CD4-positive, alpha-beta T cell (primary cell): ENCODE results near the gene BRME1. TPM values are rescaled to one million over a fixed set of nuclear protein-coding genes. Genes with fewer than 3 reads are reported as not detected.
A peak's percentile ranks its signal among the peaks of the same experiment; 100 is the strongest.

Experiments used
- ATAC-seq: fragments of 200-7000 bp; cut with Tn5 transposase; one replicate; pipeline ENCODE4 v1.10.0; 2022; ENCODE audit warnings: mild to moderate bottlenecking; ENCODE audit not compliant: poor library complexity
- CTCF ChIA-PET: fragments of 350-600 bp; sonication (Branson Sonifier 250); formaldehyde crosslinking; loops from one replicate; lab custom pipeline; 2021; ENCODE audit warnings: antibody characterized with exemption, inconsistent platforms; lab: Charles Lee
- POLR2A ChIA-PET: fragments of 350-600 bp; sonication (Branson Sonifier 250); formaldehyde crosslinking; loops from one replicate; lab custom pipeline; 2021; ENCODE audit warnings: antibody characterized with exemption, inconsistent platforms; lab: Charles Lee
- DNase-seq, 14 experiments: peaks; one replicate each; pipeline ENCODE4 v3.0.0-alpha.2; 2013 to 2020; ENCODE audit warnings: mixed read lengths in 2 of 14
- H3K27ac ChIP-seq, 2 donors: one replicate each; pipeline versions ENCODE4 v1.5.1 to v1.7.0; 2013; ENCODE audit warnings: low read length in 2 of 2, low read depth in 1 of 2, mild to moderate bottlenecking in 1 of 2
- H3K27me3 ChIP-seq, 2 experiments: 1 replicate in 1 of 2; 2 replicates in 1 of 2; pipeline versions ENCODE4 v1.6.1 to v1.7.0; 2013; ENCODE audit warnings: low read length in 2 of 2, control low read depth in 1 of 2, mild to moderate bottlenecking in 1 of 2, moderate library complexity in 1 of 2; ENCODE audit not compliant: insufficient read depth in 2 of 2, control insufficient read depth in 1 of 2
- H3K36me3 ChIP-seq: one replicate; pipeline ENCODE4 v1.6.1; 2013; ENCODE audit warnings: low read length, control low read depth; ENCODE audit not compliant: insufficient read depth
- H3K4me1 ChIP-seq: one replicate; pipeline ENCODE4 v1.6.1; 2013; ENCODE audit warnings: low read length, control low read depth; ENCODE audit not compliant: insufficient read depth
- H3K4me3 ChIP-seq: one replicate; pipeline ENCODE4 v1.5.1; 2013; ENCODE audit warnings: mild to moderate bottlenecking, low read length, moderate library complexity
- H3K9me3 ChIP-seq, 2 experiments: 1 replicate in 1 of 2; 2 replicates in 1 of 2; pipeline versions ENCODE4 v1.6.1 to v1.7.0; 2013; ENCODE audit warnings: low read length in 2 of 2, mild to moderate bottlenecking in 2 of 2, control low read depth in 1 of 2, moderate library complexity in 1 of 2; ENCODE audit not compliant: control insufficient read depth in 1 of 2, insufficient read depth in 1 of 2
- H3K27ac Mint-ChIP-seq: one replicate; pipeline ENCODE4 v1.8.0; 2020; ENCODE audit warnings: mixed read lengths
- H3K27me3 Mint-ChIP-seq: one replicate; pipeline ENCODE4 v1.8.0; 2021; ENCODE audit warnings: mixed read lengths
- H3K36me3 Mint-ChIP-seq: one replicate; pipeline ENCODE4 v1.8.0; 2021; ENCODE audit warnings: low read depth, mixed read lengths
- H3K4me1 Mint-ChIP-seq: one replicate; pipeline ENCODE4 v1.8.0; 2021; ENCODE audit warnings: low read depth, mixed read lengths
- H3K4me3 Mint-ChIP-seq: one replicate; pipeline ENCODE4 v1.8.0; 2020; ENCODE audit warnings: mild to moderate bottlenecking, mixed read lengths
- H3K9me3 Mint-ChIP-seq: one replicate; pipeline ENCODE4 v1.8.0; 2020; ENCODE audit warnings: mixed read lengths
- intact Hi-C, 2 experiments: fragments of 100-400 bp; cut with DNase I in 1 of 2; cut with micrococcal nuclease in 1 of 2; formaldehyde crosslinking; loops; one replicate each; pipeline versions ENCODE4 v1.15.1 to v1.9.0; 2023 to 2025; cut with DNase I, micrococcal nuclease
- total RNA-seq, 174 experiments: library from RNA in 2 of 174; stranded (reverse) in 2 of 174; gene quantifications; one replicate each; pipeline ENCODE4 v1.2.3 and lab custom pipeline; 2021 to 2026
- TF ChIP-seq, protein P1 (sequence below): fragments of 200-600 bp; IDR thresholded peaks from one replicate; pipeline ENCODE4 v1.8.0; 2022; ENCODE audit warnings: antibody characterized with exemption, mild to moderate bottlenecking

BRME1 gene
- total RNA-seq, 2 experiments from 2014 or later: 1.1 to 1.3 TPM

DNA sequence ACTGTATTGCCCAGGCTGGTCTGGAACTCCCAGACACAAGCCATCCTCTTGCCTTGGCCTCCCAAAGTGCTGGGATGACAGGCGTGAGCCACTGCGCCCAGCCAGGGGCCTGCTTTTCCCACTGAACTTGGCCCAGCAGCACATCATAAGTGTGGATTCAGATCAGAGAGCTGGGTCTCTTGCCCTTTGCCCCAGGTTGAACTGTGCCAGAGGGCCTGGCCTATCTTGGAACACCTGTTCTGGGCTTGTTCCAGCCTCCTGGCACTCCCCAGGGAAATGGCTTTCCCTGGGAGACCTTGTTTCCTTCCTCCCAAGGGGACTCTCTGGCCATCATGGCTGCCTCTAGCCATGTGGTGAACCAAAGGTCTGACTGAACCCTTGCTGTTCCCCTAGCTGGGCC is 3.5 kb upstream of the BRME1 start:
- Mint-ChIP-seq H3K27me3 (no peaks in the 10 kb centered on the region), H3K9me3 (no peaks in the 10 kb centered on the region), H3K27ac (no peak overlapping the region), H3K36me3 (peaks cover 28% of the 10 kb centered on the region), H3K4me3 (no peak overlapping the region), H3K4me1 (peaks cover 13% of the 10 kb centered on the region)
- no peaks in the 10 kb centered on the region for H3K27me3 ChIP-seq
- peaks cover 21% of the 10 kb centered on the region for H3K36me3 ChIP-seq
- no peak overlapping the region for H3K27ac ChIP-seq
- H3K4me1 ChIP-seq: peaks cover 19% of the 10 kb centered on the region
- intact Hi-C loops: loop anchor here in 1 of 2 experiments (5.0 kb wide), 2 partner anchors 98 to 783 kb away; partner anchors contain the start of genes RFX1 and ZNF333
- ATAC-seq (no peak), DNase-seq (no peak)
- TF ChIP-seq, protein P1, sequence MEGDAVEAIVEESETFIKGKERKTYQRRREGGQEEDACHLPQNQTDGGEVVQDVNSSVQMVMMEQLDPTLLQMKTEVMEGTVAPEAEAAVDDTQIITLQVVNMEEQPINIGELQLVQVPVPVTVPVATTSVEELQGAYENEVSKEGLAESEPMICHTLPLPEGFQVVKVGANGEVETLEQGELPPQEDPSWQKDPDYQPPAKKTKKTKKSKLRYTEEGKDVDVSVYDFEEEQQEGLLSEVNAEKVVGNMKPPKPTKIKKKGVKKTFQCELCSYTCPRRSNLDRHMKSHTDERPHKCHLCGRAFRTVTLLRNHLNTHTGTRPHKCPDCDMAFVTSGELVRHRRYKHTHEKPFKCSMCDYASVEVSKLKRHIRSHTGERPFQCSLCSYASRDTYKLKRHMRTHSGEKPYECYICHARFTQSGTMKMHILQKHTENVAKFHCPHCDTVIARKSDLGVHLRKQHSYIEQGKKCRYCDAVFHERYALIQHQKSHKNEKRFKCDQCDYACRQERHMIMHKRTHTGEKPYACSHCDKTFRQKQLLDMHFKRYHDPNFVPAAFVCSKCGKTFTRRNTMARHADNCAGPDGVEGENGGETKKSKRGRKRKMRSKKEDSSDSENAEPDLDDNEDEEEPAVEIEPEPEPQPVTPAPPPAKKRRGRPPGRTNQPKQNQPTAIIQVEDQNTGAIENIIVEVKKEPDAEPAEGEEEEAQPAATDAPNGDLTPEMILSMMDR: no peak
- H3K9me3 ChIP-seq: no peaks in the 10 kb centered on the region
- ChIA-PET CTCF (no interaction called here), POLR2A (no interaction called here)
- H3K4me3 ChIP-seq: no peak overlapping the region

DNA sequence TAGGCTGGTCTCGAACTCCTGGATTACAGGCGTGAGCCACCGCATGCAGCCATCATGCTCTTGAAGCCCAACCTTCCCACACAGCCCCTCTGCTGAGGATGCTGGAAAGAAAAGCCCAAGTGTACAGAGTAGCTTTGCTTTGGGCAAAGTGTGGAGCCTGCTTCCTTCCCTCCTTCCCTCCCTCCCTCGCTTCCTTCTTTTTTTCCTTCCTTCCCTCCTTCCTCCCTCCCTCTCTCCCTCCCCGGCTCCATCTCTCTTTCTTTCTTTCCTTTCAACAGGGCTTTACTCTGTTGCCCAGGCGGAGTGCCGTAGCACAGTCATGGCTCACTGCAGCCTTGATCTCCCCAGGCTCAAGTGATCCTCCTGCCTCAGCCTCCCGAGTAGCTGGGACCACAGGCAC is 2.8 kb upstream of the BRME1 start:
- Mint-ChIP-seq H3K4me3 (peak overlapping the region; percentile 42), H3K9me3 (no peaks in the 10 kb centered on the region), H3K36me3 (peaks cover 25% of the 10 kb centered on the region), H3K4me1 (peaks cover 13% of the 10 kb centered on the region), H3K27me3 (no peaks in the 10 kb centered on the region), H3K27ac (no peak overlapping the region)
- H3K9me3 ChIP-seq: no peaks in the 10 kb centered on the region
- ChIA-PET CTCF (no interaction called here), POLR2A (no interaction called here)
- no peak overlapping the region for H3K4me3 ChIP-seq
- peaks cover 21% of the 10 kb centered on the region for H3K36me3 ChIP-seq
- no peak for DNase-seq
- TF ChIP-seq, protein P1: no peak
- H3K27ac ChIP-seq: no peak overlapping the region
- no peak for ATAC-seq
- intact Hi-C loops: loop anchor here in 1 of 2 experiments (5.0 kb wide), 2 partner anchors 99 to 784 kb away; partner anchors contain the start of genes RFX1 and ZNF333
- H3K27me3 ChIP-seq: no peaks in the 10 kb centered on the region
- peaks cover 19% of the 10 kb centered on the region for H3K4me1 ChIP-seq

DNA sequence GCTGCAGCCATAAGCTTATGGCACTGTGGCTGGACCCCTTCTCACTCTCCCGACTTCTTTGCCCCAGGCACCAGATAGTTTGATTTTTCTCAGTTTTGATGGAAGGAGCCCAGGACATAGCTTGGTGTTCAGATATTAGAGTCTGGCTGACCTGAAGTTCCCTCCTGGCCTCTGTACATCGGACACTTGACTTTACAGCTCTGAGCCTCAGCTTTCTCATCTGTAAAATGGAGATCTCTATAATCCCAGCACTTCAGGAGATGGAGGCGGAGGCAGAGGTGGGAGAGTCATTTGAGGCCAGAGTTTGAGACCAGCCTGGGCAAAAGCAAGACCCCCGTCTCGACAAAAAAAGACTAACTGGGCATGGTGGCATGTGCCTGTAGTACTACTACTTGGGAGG is 993 bp upstream of the BRME1 start:
- no peaks in the 10 kb centered on the region for H3K27me3 Mint-ChIP-seq
- no peaks in the 10 kb centered on the region for H3K9me3 Mint-ChIP-seq
- CTCF ChIA-PET: interaction anchor here (0.7 kb wide), 1 partner anchor 441 kb away, joined by 3 read pairs; no protein-coding TSS in a partner anchor
- peak overlapping the region; percentile 28 for H3K27ac Mint-ChIP-seq
- H3K27me3 ChIP-seq: no peaks in the 10 kb centered on the region
- peak overlapping the region; percentile 83 for H3K4me3 Mint-ChIP-seq
- TF ChIP-seq, protein P1: no peak
- peaks cover 14% of the 10 kb centered on the region for H3K36me3 Mint-ChIP-seq
- DNase-seq (no peak), ATAC-seq (no peak)
- no peaks in the 10 kb centered on the region for H3K9me3 ChIP-seq
- peak overlapping the region; percentile 77 for H3K4me3 ChIP-seq
- POLR2A ChIA-PET: interaction anchor here (0.8 to 2.7 kb wide), 5 partner anchors 10 to 125 kb away, joined by 4 to 9 read pairs (median 4); partner anchors contain the start of genes DCAF15, IL27RA and RFX1
- peaks cover 24% of the 10 kb centered on the region for H3K4me1 ChIP-seq
- H3K4me1 Mint-ChIP-seq: peaks cover 13% of the 10 kb centered on the region
- H3K27ac ChIP-seq: no peak overlapping the region
- intact Hi-C loops: loop anchor here in 1 of 2 experiments (1.0 to 5.0 kb wide), 4 partner anchors 26 to 785 kb away; partner anchors contain the start of genes DCAF15, RFX1 and ZNF333
- H3K36me3 ChIP-seq: peaks cover 9% of the 10 kb centered on the region
